NCI-H1417 (cell line): ENCODE results near the gene RMND5A.
"Not testable (repeated sequence)": the region's sequence is repeated elsewhere in the genome, so short reads cannot be mapped to it uniquely, and the experiment has no call there.

ENCODE experiments used
- DNase-seq, 3 experiments: peaks; one replicate each; lab custom pipeline; 2025; lab: John Stamatoyannopoulos, UW

The RMND5A gene, protein sequence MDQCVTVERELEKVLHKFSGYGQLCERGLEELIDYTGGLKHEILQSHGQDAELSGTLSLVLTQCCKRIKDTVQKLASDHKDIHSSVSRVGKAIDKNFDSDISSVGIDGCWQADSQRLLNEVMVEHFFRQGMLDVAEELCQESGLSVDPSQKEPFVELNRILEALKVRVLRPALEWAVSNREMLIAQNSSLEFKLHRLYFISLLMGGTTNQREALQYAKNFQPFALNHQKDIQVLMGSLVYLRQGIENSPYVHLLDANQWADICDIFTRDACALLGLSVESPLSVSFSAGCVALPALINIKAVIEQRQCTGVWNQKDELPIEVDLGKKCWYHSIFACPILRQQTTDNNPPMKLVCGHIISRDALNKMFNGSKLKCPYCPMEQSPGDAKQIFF

DNA sequence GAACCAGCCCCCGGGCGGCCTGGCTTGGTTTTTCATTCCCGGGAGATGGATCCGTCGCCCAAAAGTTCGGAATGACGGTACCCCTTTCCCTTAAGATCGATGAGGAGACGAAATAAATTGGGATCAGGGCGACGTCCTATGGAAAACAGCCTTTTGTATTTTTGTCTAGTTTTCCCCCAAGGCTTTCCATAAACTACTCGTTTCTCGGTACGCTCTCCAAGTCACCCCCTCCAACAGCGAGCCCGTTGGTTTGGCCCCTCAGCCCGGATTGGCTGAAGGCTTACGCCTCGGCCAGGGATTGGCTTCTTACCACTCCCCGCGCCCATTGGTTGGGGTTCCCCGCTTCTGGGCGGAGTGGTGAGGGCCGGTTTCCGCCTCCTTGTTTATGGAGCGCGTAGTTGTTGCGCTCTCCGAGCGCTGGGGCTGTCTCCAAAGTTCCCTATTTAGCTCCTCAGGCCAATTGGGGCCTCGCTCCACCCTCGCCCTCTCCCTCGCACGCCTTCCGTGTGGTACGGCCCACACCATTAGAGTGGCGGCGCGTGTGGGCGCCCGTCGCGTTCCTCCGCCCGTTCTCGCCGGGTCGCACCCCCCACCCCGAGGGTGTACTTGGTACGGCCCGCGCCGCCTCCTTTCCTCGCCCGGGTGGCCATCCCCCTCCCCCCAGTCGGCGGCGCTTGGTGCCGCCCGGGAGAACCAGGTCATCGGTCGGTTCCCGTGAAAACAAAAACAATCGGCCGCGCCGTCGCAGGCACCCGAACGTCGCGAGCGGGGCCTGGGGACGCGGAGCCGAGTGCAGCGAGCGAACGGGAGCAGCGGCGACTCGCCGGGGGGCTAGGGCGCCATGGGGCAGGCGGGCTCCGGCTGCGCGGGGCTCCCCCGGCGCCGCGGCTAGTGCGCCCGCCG, at the start of gene RMND5A:
RMND5A (plus strand) TSS at position 655 of the 903 bp plus-strand sequence. CDS start 377 bp downstream, outside the sequence.
- peak; percentile 84 to 94 (median 86) for DNase-seq

DNA sequence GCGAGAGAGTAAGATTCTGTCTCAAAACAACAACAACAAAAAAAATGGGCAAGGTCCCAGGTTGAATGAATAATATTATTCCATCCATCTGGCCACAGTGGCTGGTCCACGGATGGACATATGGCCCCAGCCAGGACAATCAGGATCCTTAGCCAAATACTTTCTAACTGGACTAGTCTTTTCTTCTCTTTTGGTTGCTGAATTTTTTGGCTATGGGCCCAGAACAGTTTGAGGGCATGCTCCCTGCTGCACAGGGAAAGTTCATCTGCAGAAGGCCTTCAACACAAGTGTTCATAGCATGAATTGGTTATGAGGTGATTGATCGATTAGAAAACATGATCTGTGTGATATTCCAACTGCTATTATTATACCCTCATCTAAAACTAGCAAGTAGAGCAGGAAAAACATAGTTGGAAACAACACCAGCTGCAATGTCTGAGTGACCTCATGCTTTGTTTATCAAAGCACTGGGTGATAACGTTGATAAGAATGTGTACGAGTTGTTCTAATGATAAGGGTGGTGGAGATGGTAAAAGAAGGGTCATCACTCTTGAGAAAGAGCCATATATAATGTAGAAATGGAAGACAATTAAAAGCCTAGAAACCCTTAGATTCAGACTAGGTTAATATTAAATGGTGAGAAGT, 48.6 kb upstream of the RMND5A start:
- DNase-seq, result no peak

DNA sequence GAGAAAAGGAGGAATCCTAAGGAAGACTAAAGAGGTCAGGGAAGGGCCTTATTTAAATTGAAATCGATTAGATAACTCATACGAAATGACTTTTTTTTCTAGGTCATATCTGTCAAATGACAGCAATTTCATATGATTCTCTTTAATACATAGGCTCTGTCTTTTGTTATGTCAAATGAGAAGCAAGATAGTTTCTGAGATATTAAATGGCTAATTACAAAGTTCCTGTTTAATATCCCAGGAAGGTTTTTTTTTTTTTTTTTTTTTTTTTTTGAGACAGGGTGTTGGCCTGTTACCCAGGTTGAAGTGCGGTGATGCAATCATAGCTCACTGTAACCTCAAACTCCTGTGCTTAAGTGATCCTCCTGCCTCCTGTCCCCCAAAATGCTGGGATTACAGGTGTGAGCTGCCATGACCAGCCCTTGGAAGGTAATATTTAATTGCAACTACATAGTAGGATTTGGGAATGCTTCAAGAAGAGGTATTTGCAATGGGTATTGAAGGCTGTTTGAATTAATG, 48.0 kb upstream of the RMND5A start:
- DNase-seq, result no peak

DNA sequence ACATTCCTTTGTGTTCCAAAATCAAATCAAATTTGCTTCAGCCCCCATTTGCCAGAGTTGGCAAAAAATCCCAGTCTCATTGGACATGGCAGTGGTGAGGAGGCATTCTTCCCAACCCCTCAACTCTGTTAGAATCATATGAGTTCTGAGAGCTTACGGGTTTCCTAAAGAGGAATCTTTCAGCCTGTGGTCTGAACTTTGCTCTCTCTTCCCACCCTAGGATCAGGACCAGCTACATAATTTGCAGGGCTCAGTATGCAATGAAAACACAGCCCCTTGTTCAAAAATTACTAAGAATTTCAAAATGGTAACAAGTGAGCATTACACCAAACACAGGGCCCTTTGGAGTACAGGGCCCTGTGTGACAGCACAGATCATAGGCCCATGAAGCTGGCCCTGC, 47.1 kb upstream of the RMND5A start:
- DNase-seq, result no peak

DNA sequence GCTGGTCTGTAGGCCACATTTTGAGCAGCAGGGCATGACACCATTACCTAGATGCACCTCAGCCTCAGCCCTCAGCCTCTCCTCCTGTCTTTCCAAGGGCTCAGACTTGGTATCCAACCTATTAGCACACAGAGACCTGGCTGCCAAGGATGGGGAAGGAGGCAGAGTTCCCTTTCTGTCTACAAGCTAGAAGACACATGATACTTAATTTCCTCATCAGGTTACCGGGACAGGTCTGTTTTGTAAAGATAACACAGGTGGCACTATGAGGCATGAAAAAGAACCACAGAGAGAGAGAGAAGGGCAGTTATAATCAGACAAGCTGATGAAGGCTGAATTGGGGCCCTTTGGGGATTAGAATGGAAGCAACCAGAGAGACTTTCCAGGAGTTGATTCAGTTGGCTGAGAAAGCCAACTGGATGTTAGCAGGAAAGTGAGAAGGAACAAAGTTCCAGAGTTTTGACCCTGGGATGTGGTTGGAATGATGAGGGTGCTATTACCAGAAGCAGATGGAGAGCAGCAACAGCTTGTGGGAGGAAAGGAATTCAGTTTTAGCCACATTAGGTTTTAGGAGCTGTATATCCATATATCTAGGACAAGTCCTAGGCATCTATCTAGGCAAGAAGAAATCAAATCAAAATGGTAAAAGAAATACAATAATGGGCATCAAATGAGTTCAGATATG, 46.0 kb upstream of the RMND5A start:
- no peak for DNase-seq

DNA sequence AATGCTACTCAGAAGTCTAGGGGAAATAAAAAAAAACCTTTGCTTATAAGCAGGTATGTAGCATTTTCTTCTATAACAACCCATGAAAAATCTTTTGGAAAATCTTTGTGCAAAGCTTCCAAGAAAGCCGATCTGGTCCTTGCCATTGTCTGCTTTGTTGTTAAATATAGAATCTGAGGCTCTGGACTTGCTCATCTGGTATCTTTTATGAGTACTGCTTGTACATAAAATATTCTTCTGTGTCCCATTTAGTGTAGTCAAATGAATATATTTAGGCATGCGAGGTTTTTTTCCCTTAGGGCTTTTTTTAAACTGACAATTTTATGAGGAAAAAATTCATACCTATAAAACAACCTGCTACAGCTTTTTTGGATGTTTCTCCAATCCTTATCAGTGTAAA, 45.0 kb upstream of the RMND5A start:
- DNase-seq, result no peak

DNA sequence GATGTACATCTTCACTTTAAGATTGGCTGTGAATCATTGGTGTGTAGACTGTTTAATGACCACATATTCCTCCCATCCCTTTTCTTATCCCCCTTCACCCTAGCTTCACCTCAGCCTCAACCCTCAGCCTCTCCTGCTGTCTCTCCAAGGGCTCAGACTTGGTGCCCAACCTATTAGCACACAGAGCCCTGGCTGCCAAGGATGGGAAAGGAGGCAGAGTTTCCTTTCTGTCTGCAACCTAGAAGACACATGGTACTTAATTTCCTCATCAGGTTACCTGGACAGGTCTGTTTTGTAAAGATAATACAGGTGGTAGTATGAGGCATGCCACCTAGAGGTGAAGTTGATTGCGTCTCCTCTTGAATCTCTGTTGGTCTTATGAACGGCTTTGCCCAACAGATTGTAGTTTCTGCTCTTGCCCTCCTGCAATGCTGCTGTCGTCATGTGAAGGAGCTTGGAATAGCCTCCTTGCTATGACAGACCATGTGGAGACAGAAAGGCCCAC, 44.5 kb upstream of the RMND5A start:
- no peak for DNase-seq

DNA sequence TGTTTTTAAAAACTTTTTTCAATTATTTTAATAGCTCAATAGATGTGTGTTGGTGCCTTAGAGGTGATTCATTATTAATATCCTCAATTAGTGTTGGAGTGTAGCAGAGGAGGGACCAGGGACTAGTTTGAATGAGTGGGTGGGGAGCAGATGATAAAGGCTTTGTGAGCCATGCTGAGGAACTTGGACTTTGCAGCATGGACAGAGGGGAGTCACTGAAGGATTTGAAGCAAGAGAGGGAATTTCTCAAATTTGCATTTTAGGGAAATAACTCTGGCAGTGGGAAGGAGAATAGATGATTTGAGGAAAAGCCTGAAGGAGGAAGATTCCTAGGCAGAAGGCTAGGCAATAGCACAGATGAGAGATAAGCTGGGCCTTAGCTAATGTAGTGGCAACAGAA, 42.3 kb upstream of the RMND5A start:
- DNase-seq, result no peak

DNA sequence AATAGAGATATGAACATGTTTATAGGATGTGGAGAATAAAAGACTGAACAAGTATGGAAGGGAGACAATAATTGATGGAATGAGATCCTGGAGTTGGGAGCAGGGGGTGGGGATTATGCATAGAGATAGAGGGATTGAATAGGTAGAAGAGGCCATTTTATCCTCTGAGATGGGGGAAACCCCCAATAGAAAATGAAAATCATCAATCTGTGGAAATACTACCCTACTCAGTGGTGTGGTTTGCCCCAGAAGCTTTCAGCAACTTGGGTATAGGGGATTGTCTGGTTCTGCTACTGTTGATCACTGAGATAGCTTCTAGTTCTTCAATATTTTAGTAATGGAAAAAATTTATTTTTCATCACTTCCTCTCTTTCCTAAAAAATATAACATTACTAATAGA, 41.1 kb upstream of the RMND5A start:
- no peak for DNase-seq

DNA sequence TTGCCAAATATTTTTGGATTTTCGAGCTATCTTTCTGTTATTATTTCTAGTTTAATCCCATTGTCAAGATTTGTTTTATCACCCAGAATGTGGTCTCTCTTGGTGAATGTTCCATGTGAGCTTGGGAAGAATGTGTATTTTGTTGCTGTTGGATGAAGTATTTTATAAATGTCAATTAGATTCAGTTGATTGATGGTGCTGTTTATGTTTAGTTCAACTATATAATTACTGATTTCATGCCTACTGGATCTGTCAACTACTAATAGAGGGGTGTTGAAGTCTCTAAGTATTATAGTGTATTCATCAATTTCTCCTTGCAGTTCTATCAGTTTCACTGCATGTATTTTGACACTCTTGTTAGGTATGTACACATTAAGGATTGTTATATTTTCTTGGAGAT, 34.7 kb upstream of the RMND5A start:
- peak in 1 of 3 experiments; percentile 56 for DNase-seq

DNA sequence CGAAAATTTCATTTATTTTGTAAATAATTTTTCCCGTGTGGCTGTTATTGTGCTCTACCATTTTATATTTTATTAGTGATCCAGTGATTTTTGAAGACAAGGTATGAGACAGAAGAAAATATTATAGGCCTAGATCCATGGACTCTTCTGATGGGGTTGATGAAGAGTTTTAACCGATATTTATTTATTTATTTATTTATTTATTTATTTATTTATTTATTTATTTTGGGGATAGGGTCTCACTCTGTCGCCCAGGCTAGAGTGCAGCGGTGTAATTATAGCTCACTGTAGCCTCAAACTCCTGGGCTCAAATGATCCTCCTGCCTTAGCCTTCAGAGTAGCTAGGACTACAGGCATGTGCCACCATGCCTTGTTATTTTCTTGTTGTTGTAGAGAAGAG, 33.6 kb upstream of the RMND5A start:
- no peak for DNase-seq

DNA sequence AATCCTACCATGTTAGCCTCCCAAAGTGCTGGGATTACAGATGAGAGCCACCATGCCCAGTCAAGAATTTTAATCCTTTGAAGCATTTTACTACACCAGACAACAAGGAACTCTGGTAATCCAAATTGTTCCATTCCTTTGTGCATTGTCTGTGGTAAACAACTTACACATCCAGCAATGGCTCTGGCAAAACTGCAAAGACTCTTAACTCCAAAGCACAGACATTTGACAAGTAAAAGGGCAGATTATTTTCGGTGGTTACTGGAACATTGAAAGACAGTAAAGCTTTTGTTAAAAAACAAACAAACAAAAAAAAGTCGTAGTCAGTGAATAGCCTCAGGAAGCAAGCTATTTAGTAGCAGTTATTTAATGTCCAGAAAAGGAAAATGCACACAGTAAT, 33.2 kb upstream of the RMND5A start:
- DNase-seq, result no peak

DNA sequence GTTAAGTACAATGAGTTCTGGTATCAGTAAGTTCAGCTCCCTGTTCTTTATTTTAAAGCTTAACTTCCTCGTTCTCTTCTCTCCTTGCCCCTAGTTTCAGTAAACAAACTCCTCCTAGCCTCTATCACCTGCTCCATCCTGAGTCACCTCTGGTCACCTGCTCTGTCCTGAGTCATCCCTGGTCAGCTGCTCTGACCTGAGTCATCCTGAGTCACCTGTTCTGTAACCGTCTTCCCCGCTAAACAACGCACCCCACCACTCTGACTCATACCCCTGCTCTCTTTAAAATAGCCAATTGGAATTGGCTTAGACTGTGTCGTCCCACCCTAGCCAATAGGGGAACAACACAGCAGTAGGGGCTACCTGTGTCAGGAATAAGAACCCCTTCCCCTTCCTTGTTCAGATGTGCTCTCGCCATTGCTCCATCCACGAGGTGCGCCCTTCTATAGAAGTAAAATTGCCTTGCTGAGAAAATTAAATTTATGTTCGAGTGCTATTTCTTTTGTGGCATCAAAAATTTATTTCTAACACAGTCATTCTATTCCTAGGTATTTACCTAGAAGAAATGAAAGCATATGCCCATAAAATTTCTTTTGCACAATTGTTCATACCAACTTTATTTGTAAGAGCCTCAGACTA, 24.9 kb upstream of the RMND5A start:
- DNase-seq, result no peak

DNA sequence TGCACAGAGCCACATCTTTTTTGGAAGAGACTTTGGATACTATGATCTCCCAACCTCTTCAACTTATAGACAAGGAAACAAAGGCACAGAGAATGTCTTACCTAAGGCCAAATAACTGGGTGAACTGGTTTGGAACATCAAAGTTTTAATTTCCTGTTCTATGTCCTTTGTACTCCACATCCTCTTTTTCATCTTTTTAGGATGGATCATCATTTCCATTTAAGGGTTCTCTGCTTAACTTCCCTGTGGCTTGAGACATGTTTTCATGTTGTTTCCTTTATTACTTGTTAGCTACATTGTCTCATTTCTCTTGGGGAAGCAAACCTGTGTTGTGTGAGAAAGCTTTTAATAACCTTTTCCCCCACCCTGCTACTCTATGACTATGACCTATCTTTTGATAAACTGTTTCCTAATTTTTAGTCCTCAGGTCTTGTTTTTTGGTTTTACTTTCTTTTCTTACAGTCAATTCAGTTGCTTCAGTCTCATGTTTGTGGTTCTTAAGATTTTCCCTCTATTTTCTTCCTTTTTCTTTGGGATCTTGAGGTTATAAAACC, 22.5 kb upstream of the RMND5A start:
- DNase-seq, result no peak

DNA sequence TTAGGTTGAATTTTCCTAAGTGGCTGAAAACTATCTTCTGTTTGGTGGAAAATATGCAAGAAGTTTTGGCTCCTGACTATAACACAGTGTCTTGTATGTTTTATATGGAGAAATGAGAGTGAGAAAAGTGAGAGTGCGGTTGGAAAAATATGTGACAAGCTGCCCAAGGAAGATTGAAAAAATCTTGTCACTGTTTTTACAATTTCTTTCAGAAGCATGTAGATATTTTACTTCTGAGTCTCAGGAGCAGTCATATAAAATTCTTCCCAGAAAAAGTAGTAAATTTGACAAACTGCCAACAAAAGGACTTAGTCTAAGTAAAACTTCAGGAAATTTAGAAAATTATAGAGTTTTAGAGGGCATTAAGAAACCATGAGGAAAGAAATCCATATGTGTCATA, 19.4 kb upstream of the RMND5A start:
- no peak for DNase-seq

DNA sequence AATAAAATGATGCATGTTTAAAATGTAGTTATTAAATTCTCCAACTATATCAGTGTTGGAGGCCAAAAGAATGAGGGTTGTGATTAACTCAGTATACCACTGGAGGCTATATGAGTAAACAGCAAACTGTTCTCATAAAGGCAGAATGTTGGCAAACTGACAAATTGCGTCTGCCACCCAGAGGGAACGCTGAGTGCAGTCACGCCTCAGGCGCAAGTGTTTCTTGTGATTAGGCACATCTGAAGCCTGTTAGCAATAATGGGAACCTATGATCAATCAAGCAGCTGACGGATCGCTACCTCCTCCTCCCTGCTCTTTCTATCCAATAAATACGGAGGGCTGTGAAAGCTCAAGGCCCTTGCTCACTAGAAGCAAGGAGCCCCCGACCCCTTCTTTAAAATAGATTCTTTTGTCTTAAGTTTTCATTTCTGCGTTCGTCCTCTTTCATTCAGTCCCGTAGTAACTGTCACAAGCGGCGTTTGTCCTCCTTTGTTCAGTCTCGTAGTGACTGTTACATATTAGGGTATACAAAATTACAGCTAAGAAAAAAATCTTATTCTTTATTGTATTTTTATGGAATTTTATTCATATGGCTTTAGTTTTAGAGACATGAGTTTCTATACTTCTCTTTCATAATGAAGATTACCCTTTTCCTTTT, 16.3 kb upstream of the RMND5A start:
- DNase-seq, result peak in 2 of 3 experiments; percentile 45 to 83

DNA sequence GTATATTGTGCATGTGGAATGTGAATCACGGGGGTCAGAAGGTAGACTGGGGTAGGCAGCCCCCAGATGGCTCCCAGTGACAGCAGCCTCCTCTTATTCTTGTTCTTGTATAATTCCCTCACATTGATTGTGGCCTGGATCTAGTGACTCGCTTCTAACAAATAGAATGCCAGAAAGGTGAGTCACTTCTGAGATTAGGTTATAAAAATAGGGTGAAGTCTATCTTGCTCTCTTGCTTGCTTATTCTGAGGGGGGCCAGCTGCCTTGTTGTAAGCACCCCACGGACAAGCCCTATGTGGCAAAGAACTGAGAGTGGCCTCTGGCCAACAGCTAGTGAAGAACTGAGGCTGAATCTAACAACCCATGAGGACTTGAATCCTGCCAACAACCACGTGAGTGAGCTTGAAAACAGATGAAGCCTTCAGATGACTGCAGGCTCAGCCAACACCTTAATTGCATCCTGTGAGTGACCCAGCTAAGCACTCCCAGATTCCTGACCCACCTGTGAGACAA, 15.6 kb upstream of the RMND5A start:
- peak in 1 of 3 experiments; percentile 21 for DNase-seq

DNA sequence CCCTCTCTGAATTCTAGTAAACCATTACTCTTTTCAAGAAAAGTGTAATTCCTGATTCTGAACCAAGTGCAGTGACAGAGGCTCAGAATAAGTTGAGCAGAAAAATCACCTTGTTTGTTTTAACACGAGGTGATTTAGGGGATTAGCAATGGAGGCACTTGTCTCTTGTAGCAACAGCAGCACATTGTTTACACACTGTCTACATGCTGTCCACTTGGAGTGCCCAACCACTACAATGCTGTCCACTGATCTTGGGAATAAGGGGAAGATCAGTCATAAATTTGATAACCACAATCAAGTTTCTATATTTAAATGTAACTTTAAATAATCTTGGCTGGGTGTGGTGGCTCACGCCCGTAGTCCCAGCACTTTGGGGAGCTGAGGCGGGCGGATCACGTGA, 13.9 kb upstream of the RMND5A start:
- DNase-seq, result peak in 1 of 3 experiments; percentile 4

DNA sequence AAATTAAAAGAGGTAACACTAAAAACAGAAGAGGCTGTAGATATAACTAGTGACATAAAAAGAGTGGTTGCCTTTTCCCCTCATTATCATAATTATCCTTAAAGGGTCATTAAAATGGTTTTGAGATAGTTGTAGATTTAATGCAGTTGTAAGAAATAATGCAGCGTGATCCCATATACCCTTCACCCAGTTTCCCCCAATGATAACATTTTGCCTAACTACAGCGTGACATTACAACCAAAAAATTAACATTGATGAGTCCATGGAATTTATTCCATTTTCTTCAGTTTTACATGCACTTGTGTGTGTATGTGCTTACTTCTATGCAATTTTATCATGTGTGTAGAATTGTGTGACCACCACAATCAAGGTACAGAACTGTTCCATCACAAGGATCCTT, 13.2 kb upstream of the RMND5A start:
- no peak for DNase-seq

DNA sequence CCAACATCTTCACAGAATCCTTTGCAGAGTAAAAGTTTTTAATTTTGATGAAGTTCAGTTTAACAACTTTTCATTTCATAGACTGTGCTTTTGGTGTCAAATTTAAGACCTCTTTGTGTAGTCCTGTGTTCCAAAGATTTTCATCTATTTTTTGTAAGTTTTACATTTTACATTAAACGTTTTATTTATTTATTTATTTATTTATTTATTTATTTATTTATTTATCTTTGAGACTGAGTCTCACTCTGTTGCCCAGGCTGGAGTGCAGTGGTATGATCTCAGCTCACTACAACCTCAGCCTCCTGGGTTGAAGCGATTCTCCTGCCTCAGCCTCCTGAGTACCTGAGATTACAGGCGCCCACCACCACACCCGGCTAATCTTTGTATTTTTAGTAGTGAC, 12.0 kb upstream of the RMND5A start:
- DNase-seq, result not testable (repeated sequence)
